ENCODE data around the gene NTPCR.

The NTPCR gene

GRCh38 chr1:232980986-232981560 lies 30.7 kb downstream of the NTPCR start:
- TF ChIP-seq, protein P1, sequence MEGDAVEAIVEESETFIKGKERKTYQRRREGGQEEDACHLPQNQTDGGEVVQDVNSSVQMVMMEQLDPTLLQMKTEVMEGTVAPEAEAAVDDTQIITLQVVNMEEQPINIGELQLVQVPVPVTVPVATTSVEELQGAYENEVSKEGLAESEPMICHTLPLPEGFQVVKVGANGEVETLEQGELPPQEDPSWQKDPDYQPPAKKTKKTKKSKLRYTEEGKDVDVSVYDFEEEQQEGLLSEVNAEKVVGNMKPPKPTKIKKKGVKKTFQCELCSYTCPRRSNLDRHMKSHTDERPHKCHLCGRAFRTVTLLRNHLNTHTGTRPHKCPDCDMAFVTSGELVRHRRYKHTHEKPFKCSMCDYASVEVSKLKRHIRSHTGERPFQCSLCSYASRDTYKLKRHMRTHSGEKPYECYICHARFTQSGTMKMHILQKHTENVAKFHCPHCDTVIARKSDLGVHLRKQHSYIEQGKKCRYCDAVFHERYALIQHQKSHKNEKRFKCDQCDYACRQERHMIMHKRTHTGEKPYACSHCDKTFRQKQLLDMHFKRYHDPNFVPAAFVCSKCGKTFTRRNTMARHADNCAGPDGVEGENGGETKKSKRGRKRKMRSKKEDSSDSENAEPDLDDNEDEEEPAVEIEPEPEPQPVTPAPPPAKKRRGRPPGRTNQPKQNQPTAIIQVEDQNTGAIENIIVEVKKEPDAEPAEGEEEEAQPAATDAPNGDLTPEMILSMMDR (IDR thresholded peaks at IDR 0.05; ENCODE audit: extremely low read depth, missing control alignments), result no peak
- no peak for DNase-seq (ENCODE audit: low spot score)

DNA sequence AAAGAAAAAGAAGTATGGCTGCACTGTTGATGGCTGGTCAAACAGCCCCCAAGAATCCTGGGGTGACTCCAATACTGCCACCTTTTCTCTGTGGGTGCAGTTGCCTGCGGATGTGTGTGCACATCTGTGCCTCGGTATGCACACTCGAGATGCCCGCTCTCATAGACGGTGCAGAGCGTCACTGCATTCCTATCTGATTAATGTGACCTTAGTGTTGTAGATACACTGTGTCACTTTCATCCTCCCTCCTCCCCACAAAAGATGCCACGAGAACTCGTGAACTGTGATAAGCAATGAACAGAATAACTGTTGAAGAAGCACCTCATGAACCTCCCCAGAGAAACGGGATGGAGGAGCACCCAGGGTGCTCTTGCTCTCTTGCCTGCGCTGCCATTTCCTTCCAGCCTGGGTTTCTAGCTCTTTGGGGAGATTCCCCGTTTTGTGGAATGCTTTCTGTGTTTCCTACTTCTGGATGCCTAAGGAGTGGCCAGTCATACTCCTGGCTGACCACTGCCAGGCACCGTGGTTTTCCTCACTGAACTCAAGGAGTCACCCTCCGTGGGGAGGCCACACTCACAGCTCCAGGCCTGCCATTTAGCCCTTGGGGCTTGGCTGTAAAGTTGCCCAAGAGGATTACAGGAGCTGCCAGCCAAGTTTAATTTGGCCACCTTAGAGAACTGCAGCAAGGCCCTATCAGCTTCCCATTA lies 32.0 kb downstream of the NTPCR start:
- TF ChIP-seq, protein P1 (IDR thresholded peaks at IDR 0.05; ENCODE audit: extremely low read depth, missing control alignments), result no peak
- no peak for DNase-seq (ENCODE audit: low spot score)

DNA sequence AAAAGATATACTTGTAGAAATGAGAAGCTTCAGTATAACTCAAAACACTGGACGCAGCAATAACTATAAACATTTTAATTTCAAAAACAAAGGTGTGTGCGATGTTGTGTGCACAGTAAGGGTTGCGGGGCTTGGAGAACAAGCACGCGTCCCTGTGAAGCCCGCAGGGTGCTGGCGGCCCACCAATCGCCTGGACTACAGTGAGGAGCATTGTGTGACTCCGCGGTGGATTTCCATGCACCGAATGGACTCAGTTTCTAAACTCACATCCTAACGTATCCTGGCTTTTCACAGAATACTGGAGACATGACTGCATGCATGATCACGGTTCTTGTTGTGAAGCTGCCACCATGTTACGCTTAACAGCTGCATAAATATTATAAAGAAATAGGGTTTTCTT lies 33.0 kb downstream of the NTPCR start:
- TF ChIP-seq, protein P1 (IDR thresholded peaks at IDR 0.05; ENCODE audit: extremely low read depth, missing control alignments), result no peak
- DNase-seq (ENCODE audit: low spot score), result no peak

GRCh38 chr1:232983817-232984567 lies 33.6 kb downstream of the NTPCR start:
- TF ChIP-seq, protein P1 (IDR thresholded peaks at IDR 0.05; ENCODE audit: extremely low read depth, missing control alignments), result no peak
- no peak for DNase-seq (ENCODE audit: low spot score)

DNA sequence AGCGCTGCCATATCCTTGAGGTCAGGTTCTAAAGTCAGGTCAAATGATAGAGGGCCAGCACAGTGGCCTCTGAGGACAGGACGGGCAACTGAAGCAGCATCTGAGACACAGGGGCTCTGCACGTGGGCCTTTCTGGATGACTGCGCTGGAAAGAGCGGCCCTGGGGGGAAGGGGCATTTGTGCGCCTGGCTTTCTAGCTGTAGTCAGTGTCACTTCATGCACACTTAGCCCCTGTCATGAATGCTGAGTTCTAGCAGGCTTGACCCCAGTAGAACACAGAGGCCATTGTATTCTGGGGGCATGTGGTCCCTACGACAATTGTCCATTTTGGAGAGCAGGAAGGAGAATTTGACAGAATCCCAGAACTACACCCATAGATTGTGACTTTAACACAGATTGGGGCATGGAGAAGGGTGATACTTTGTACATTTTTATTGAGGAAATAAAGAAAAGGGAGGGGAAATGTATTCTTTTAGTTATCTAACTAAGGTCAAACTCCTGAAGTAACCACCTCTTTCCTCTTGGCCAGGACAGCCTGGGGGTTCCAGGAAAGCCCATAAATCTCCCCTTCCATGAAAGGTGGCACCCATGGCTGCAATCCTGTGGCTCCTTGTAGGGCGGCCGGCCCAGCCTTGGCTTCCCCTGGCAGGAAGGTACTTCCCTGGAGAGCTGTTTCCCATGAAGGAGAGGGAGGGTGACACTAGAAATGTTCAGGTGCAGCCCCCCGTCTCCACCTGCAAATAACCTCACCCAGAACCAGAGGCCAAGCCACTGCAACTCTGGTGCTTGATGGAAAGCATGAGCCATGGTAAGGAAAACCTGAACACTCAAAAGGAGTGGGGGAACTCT lies 34.4 kb downstream of the NTPCR start:
- DNase-seq (ENCODE audit: low spot score), result no peak
- TF ChIP-seq, protein P1 (IDR thresholded peaks at IDR 0.05; ENCODE audit: extremely low read depth, missing control alignments), result no peak

GRCh38 chr1:232985882-232986526 lies 35.6 kb downstream of the NTPCR start:
- TF ChIP-seq, protein P1 (IDR thresholded peaks at IDR 0.05; ENCODE audit: extremely low read depth, missing control alignments), result no peak
- DNase-seq (ENCODE audit: low spot score), result no peak
